Measurements from ENCODE around the gene PHAX. TPM values are rescaled to one million over a fixed set of nuclear protein-coding genes. Genes with fewer than 3 reads are reported as not detected.
A peak's percentile ranks its signal among the peaks of the same experiment; 100 is the strongest.

Gene PHAX
- total RNA-seq, 6 experiments from 2014 or later, result 11.0 to 24.6 (median 19.4) TPM

DNA sequence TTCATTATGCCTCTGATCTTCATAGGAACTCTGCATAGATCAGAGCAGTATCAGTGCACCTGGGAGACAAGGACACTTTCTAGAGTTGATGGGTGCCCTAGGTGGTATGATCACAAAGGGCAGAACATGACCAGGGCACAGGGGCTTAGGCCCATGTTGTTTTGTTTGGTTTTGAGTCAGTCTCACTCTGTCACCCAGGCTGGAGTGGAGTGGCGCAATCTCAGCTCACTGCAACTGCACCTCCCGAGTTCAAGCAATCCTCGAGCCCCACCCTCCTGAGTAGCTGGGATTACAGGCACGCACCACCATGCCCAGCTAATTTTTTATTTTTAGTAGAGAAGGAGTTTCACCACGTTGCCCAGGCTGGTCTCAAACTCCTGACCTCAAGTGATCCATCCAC is 23.3 kb upstream of the PHAX start:
- no peak for TF ChIP-seq POLR2A (IDR thresholded peaks at IDR 0.05)
- TF ChIP-seq, protein P1, sequence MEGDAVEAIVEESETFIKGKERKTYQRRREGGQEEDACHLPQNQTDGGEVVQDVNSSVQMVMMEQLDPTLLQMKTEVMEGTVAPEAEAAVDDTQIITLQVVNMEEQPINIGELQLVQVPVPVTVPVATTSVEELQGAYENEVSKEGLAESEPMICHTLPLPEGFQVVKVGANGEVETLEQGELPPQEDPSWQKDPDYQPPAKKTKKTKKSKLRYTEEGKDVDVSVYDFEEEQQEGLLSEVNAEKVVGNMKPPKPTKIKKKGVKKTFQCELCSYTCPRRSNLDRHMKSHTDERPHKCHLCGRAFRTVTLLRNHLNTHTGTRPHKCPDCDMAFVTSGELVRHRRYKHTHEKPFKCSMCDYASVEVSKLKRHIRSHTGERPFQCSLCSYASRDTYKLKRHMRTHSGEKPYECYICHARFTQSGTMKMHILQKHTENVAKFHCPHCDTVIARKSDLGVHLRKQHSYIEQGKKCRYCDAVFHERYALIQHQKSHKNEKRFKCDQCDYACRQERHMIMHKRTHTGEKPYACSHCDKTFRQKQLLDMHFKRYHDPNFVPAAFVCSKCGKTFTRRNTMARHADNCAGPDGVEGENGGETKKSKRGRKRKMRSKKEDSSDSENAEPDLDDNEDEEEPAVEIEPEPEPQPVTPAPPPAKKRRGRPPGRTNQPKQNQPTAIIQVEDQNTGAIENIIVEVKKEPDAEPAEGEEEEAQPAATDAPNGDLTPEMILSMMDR (IDR thresholded peaks at IDR 0.05), result no peak
- Histone ChIP-seq H3K27ac (no peak overlapping the region), H3K4me1 (peaks cover 0 to 12% (median 4%) of the 10 kb centered on the region in 4 donors), H3K9me3 (no peaks in the 10 kb centered on the region), H3K27me3 (no peaks in the 10 kb centered on the region), H3K4me3 (no peak overlapping the region), H3K36me3 (peaks cover 0 to 59% (median 9%) of the 10 kb centered on the region in 4 donors)
- intact Hi-C loops (cut with DNase I), result no loop called here
- WGBS (ENCODE audit: insufficient coverage, low coverage, low lambda C conversion rate, missing lambda C conversion rate), result 69% methylated on average over 3 of the region's 5 CpGs
- ATAC-seq (peak; percentile 55 to 86 (median 56)), DNase-seq (no peak)

DNA sequence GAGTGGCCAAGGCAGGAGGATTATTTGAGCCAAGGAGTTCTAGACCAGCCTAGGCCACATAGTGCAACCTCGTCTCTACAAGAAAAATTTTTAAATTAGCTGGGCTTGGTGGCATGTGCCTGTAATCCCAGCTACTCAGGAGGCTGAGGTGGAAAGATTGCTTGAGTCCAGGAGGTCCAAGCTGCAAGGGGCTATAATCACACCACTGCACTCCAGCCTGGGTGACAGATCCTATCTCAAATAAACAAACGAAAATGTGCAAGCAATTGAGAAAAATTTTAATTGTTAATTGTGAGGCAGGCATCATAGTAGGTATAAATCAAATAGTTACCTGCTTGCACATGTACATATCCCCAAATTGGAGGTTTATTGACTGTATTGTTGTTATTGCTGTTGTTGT is 21.0 kb upstream of the PHAX start:
- Histone ChIP-seq H3K27me3 (no peaks in the 10 kb centered on the region), H3K27ac (no peak overlapping the region), H3K9me3 (no peaks in the 10 kb centered on the region), H3K4me3 (no peak overlapping the region), H3K4me1 (peaks cover 0 to 8% (median 3%) of the 10 kb centered on the region in 4 donors), H3K36me3 (peaks cover 0 to 75% (median 16%) of the 10 kb centered on the region in 4 donors)
- TF ChIP-seq, protein P1 (IDR thresholded peaks at IDR 0.05), result no peak
- TF ChIP-seq POLR2A (IDR thresholded peaks at IDR 0.05), result no peak
- ATAC-seq (no peak), DNase-seq (no peak)
- intact Hi-C loops (cut with DNase I), result no loop called here
- WGBS (ENCODE audit: insufficient coverage, low coverage, low lambda C conversion rate, missing lambda C conversion rate), result 91% methylated on average over 2 of the region's 2 CpGs

DNA sequence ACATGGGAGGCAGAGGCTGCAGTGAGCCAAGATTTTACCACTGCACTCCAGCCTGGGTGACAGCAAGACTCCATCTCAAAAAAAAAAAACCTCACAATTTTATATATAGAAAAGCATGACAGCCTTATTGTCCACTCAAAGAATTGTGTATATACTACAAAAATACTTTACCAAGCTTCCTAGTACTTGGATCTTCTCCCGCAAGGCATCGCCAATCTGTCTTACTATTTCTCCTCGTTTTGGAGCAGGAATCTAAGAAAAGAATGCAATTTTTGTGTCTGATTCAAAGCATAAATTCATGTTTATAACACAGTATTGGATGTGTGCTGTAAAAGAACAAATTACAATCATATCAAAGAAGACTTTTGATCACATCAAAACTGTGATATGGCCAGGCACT is 17.0 kb upstream of the PHAX start:
- no peak overlapping the region for H3K27ac ChIP-seq
- intact Hi-C loops (cut with DNase I), result no loop called here
- H3K4me1 ChIP-seq, result peaks cover 0 to 14% (median 3%) of the 10 kb centered on the region in 4 donors
- no peak for ATAC-seq
- TF ChIP-seq POLR2A (IDR thresholded peaks at IDR 0.05), result no peak
- TF ChIP-seq, protein P1 (IDR thresholded peaks at IDR 0.05), result no peak
- whole genome bisulfite sequencing (ENCODE audit: insufficient coverage, low coverage, low lambda C conversion rate, missing lambda C conversion rate), result 85% methylated on average over 3 of the region's 3 CpGs
- H3K36me3 ChIP-seq, result peaks cover 0 to 62% (median 15%) of the 10 kb centered on the region in 4 donors
- no peaks in the 10 kb centered on the region for H3K27me3 ChIP-seq
- H3K9me3 ChIP-seq, result no peaks in the 10 kb centered on the region
- no peak for DNase-seq
- H3K4me3 ChIP-seq, result no peak overlapping the region

DNA sequence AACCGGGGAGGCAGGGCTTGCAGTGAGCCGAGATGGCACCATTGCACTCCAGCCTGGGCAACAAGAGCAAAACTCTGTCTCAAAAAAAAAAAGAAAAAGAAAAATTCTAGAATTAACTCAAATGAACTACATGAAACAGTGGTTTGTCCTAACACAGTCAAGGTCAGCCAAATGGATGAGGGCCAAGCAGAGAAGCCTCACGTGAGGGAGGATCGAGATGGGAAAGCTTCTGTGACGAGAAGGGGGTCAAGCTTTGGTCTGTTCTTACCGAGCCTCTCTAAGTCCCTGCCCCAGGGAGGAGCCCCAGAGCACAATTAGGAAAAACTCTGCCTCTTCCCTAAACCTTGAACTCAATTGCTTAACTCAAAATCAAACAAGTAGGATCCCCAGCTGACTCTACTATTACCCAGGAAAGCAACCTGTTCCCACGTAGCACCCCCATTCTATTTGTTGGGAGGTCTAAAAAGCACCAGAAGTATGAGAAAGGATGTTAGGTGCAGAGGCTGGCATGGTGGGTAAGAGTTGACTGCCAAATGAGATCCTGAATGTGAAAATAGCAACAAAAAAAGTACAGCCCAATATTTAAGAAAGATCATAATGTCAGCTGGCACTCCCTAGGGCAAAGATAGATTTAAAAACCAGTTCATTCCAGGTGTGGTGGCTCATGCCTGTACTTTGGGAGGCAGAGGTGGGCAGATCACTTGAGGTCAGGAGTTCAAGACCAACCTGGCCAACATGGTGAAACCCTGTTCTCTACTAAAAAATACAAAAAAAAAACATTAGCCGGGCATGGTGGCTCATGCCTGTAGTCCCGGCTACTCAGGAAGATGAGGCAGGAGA is 13.0 kb upstream of the PHAX start:
- WGBS (ENCODE audit: insufficient coverage, low coverage, low lambda C conversion rate, missing lambda C conversion rate), result 42% methylated on average over 7 of the region's 9 CpGs
- H3K36me3 ChIP-seq, result peaks cover 0 to 40% (median 6%) of the 10 kb centered on the region in 4 donors
- no peak overlapping the region for H3K4me3 ChIP-seq
- TF ChIP-seq POLR2A (IDR thresholded peaks at IDR 0.05), result no peak
- TF ChIP-seq, protein P1 (IDR thresholded peaks at IDR 0.05), result no peak
- DNase-seq (peak in 1 of 3 donors; percentile 68), ATAC-seq (peak; percentile 95 to 97 (median 96))
- H3K27me3 ChIP-seq, result no peaks in the 10 kb centered on the region
- intact Hi-C loops (cut with DNase I), result no loop called here
- peaks cover 0 to 16% (median 3%) of the 10 kb centered on the region in 4 donors for H3K4me1 ChIP-seq
- no peaks in the 10 kb centered on the region for H3K9me3 ChIP-seq
- H3K27ac ChIP-seq, result peak overlapping the region in 2 of 3 donors; percentile 36 to 75

Measured in right lobe of liver (tissue), 6 donors.